ENCODE measurements around the gene AMOT. TPM values are rescaled to one million over a fixed set of nuclear protein-coding genes. Genes with fewer than 3 reads are reported as not detected.
A peak's percentile ranks its signal among the peaks of the same experiment; 100 is the strongest.

Gene AMOT
- total RNA-seq, 1 donor from 2014 or later: 31.2 TPM

DNA sequence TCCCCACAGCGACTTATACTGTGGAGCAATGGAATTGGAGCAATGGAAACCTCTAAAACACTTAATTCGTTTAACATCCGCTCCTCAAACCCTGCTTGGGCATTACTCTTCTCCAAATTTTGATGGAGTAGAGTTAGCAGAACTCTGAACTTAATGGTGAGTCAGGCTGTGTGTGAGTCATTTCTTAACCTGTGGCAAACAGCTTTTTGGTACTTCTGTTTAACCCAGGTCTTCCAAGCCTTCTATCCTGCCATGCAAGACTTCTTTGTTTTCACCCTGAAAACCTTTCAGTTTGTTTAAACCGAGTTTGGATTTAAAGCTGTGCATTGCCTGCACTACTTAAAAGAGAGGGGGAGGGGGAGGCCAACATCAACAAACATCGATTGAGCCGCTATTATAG lies 3.6 kb upstream of the AMOT start:
- DNase-seq (ENCODE audit: low spot score): no peak
- Mint-ChIP-seq H3K36me3 (ENCODE audit: low read depth, unreplicated experiment) (no peaks in the 10 kb centered on the region), H3K9me3 (ENCODE audit: unreplicated experiment) (no peaks in the 10 kb centered on the region), H3K4me1 (ENCODE audit: unreplicated experiment) (peaks cover 29% of the 10 kb centered on the region), H3K27me3 (ENCODE audit: unreplicated experiment) (peaks cover 6% of the 10 kb centered on the region), H3K27ac (ENCODE audit: unreplicated experiment) (no peak overlapping the region), H3K4me3 (ENCODE audit: unreplicated experiment) (no peak overlapping the region)
- TF ChIP-seq, protein P1, sequence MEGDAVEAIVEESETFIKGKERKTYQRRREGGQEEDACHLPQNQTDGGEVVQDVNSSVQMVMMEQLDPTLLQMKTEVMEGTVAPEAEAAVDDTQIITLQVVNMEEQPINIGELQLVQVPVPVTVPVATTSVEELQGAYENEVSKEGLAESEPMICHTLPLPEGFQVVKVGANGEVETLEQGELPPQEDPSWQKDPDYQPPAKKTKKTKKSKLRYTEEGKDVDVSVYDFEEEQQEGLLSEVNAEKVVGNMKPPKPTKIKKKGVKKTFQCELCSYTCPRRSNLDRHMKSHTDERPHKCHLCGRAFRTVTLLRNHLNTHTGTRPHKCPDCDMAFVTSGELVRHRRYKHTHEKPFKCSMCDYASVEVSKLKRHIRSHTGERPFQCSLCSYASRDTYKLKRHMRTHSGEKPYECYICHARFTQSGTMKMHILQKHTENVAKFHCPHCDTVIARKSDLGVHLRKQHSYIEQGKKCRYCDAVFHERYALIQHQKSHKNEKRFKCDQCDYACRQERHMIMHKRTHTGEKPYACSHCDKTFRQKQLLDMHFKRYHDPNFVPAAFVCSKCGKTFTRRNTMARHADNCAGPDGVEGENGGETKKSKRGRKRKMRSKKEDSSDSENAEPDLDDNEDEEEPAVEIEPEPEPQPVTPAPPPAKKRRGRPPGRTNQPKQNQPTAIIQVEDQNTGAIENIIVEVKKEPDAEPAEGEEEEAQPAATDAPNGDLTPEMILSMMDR (IDR thresholded peaks at IDR 0.05; ENCODE audit: unreplicated experiment): no peak

GRCh38 chrX:112841820-112842157 lies 1.2 kb upstream of the AMOT start:
- H3K27ac Mint-ChIP-seq (ENCODE audit: unreplicated experiment): no peak overlapping the region
- peaks cover 29% of the 10 kb centered on the region for H3K4me1 Mint-ChIP-seq (ENCODE audit: unreplicated experiment)
- no peaks in the 10 kb centered on the region for H3K9me3 Mint-ChIP-seq (ENCODE audit: unreplicated experiment)
- no peaks in the 10 kb centered on the region for H3K36me3 Mint-ChIP-seq (ENCODE audit: low read depth, unreplicated experiment)
- no peak for DNase-seq (ENCODE audit: low spot score)
- TF ChIP-seq, protein P1 (IDR thresholded peaks at IDR 0.05; ENCODE audit: unreplicated experiment): no peak
- H3K27me3 Mint-ChIP-seq (ENCODE audit: unreplicated experiment): peaks cover 6% of the 10 kb centered on the region
- H3K4me3 Mint-ChIP-seq (ENCODE audit: unreplicated experiment): peak overlapping the region; percentile 65

DNA sequence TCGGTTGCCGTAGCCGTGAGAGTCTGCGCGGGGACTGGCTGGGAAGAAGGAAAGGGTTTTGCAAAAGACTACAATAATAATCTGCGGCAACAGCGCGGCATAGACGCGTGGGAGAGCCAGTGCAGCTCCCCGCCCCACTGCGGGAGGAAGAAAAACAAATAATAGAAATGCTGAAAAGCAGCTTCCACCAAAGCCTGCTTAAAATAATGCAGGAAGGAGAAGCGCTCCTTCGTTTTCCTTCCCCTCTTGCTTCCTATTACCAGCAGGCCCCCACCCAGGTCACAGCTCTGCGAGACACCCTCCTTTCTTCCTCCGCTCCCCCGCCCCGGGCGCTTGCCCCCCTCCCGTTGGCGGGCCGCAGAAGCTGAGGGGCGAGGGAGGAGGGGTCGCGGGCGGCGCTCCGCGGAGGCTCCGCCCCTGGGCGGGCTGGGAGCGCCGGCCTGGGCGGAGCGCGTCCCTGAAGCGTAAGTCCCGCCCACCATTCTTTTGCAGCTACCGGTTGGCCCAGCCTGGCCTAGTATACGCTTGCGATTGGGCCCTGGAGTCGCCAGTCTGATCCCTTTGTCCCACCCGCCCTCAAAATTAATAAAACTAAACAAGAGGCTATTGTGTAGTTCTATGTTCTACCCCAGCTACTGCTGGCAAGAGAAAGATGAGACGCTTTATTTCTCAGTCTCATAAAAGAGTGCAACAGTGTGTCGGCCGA lies 636 bp upstream of the AMOT start:
- peak; percentile 74 for DNase-seq (ENCODE audit: low spot score)
- TF ChIP-seq, protein P1 (IDR thresholded peaks at IDR 0.05; ENCODE audit: unreplicated experiment): no peak
- Mint-ChIP-seq H3K27ac (ENCODE audit: unreplicated experiment) (peak overlapping the region; percentile 91), H3K9me3 (ENCODE audit: unreplicated experiment) (no peaks in the 10 kb centered on the region), H3K4me3 (ENCODE audit: unreplicated experiment) (peak overlapping the region; percentile 94), H3K4me1 (ENCODE audit: unreplicated experiment) (peaks cover 24% of the 10 kb centered on the region), H3K27me3 (ENCODE audit: unreplicated experiment) (peaks cover 6% of the 10 kb centered on the region), H3K36me3 (ENCODE audit: low read depth, unreplicated experiment) (no peaks in the 10 kb centered on the region)

DNA sequence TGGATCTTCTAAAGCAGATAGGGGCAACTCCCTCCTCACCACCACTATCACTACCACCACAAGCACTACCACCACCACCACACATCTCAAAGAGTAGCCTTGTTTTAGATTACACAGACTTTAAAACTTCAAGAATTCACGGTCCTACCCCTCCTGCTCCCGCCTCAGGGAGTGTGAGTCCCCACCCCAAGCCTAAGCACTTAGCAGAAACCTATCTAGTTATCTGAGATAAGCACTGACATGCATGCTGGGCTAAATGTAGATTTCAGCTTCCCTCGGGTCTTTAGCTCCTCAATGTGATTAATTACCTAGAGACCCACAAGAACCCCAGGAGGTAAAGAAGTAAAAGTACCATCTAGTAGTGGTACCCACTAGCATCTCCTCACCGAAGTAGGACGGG lies 775 bp downstream of the AMOT start:
- TF ChIP-seq, protein P1 (IDR thresholded peaks at IDR 0.05; ENCODE audit: unreplicated experiment): no peak
- Mint-ChIP-seq H3K27ac (ENCODE audit: unreplicated experiment) (peak overlapping the region; percentile 64), H3K4me3 (ENCODE audit: unreplicated experiment) (peak overlapping the region; percentile 94), H3K36me3 (ENCODE audit: low read depth, unreplicated experiment) (no peaks in the 10 kb centered on the region), H3K9me3 (ENCODE audit: unreplicated experiment) (no peaks in the 10 kb centered on the region), H3K4me1 (ENCODE audit: unreplicated experiment) (peaks cover 18% of the 10 kb centered on the region), H3K27me3 (ENCODE audit: unreplicated experiment) (peaks cover 6% of the 10 kb centered on the region)
- no peak for DNase-seq (ENCODE audit: low spot score)

- no peak for DNase-seq (ENCODE audit: low spot score)
- Mint-ChIP-seq H3K27ac (ENCODE audit: unreplicated experiment) (no peak overlapping the region), H3K27me3 (ENCODE audit: unreplicated experiment) (peaks cover 6% of the 10 kb centered on the region), H3K4me3 (ENCODE audit: unreplicated experiment) (no peak overlapping the region), H3K36me3 (ENCODE audit: low read depth, unreplicated experiment) (no peaks in the 10 kb centered on the region), H3K9me3 (ENCODE audit: unreplicated experiment) (no peaks in the 10 kb centered on the region), H3K4me1 (ENCODE audit: unreplicated experiment) (peaks cover 12% of the 10 kb centered on the region)
- TF ChIP-seq, protein P1 (IDR thresholded peaks at IDR 0.05; ENCODE audit: unreplicated experiment): no peak
These were observed 3.1 kb downstream of the AMOT start for GRCh38 chrX:112837531-112837930.
